ENCODE results near the gene MT1X.

MT1X gene

DNA sequence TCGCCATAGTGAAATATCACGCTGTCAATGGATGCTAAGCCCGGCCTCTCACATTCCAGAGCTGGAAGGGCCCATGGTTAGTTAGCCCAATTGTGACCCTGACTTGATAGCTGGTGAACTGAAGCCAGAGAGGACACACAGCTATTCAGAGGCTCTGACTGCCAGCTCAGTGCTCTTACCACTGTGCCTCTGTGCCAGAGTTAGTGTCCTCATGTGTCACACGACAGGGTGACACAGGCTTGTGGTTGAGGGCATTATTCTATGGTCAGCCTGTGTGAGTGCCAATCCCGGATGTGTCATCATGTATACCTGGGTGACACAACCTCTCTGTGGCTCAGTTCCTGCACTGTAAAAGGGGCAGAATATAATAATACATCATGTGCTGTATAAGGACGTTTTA is 2.5 kb upstream of the MT1X start:
- no peak for DNase-seq

DNA sequence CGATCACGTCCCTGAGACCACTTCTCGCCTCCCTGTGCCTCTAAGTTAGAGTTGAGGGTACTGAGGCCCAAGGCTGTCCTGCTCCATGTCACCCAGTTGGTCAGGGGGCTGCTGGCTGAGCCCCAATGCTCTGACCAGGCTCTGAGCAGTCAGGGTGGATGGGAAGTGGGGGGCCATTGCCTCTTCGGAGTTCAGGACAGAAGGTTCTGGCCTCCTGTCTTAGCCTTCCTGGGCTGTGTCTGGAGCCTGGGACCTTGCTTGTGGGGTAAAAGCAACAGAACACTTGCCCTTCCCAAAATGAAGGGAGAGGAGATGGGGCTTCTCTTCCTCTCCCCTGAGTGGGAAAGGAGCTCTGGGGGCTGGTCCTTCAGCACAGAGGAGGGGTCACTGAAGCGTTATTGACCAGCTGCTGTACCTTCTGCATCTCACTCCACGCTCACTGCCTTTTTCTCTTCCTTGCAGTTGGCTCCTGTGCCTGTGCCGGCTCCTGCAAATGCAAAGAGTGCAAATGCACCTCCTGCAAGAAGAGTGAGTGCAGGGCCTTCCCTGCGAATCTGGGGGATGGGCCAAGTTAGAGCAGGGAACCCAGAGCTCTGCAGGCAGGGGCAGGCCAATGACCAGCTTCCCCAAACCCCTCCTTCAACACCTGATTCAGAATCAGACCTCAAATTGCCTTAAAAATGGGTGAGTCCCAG is 580 bp downstream of the MT1X start:
- no peak for DNase-seq

- DNase-seq: no peak
Measured at GRCh38 chr16:56683424-56684172, 1.3 kb downstream of the MT1X start.

DNA sequence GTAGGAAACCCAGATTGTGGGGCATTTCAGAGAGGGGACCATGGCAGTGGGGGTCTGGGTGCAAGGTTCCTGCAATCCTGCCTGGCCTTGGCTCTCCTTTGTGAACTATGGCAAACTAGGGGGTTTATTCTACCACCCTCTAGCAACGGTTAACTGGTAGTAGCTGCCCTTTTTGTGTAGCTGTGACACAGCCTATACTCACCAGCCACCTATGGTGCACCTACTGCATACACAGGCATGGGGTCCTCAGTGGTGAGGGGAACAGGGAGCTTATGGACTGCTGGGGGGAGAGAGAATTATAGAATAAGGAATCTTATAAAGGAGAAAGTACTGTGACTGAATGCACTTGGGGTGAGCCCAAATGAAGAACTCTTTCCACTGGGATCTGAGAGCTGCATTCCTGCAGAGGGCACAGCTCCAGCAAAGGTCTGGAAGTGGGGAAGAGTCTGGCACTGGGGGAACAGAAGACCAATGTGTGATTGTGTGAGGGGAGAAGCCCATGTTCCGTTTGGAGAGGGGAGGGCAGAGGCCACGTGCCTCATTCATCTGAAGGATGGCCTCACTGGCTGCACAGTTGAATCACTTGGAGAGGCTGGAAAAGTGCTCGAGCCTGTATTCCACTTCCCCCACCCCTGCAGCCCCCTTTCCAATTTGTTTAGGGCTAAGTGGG is 2.1 kb downstream of the MT1X start:
- DNase-seq: no peak

GRCh38 chr16:56684926-56685590 is 2.8 kb downstream of the MT1X start:
- no peak for DNase-seq

DNA sequence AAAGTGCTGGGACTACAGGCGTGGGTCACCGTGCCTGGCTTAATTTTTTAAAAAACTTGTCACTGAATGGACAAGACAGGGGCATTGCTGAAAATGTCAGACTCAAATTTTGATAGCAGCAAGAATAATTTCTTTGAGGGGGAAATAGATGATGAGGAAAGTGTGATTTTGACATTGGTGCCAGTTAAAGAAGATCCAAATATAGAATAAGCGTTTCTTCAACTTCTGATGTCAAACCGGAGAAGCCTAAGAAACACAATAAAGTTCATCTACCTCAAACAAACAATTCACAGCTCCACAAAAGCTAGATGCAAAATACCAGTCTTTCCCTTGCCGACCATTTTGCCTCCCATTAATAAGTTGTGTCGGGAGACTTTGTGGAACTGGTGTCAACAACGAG is 4.5 kb downstream of the MT1X start:
- no peak for DNase-seq

- no peak for DNase-seq
Measured at GRCh38 chr16:56688762-56689161, 6.5 kb downstream of the MT1X start.

- DNase-seq: no peak
Measured at GRCh38 chr16:56689171-56689570, 6.9 kb downstream of the MT1X start.

DNA sequence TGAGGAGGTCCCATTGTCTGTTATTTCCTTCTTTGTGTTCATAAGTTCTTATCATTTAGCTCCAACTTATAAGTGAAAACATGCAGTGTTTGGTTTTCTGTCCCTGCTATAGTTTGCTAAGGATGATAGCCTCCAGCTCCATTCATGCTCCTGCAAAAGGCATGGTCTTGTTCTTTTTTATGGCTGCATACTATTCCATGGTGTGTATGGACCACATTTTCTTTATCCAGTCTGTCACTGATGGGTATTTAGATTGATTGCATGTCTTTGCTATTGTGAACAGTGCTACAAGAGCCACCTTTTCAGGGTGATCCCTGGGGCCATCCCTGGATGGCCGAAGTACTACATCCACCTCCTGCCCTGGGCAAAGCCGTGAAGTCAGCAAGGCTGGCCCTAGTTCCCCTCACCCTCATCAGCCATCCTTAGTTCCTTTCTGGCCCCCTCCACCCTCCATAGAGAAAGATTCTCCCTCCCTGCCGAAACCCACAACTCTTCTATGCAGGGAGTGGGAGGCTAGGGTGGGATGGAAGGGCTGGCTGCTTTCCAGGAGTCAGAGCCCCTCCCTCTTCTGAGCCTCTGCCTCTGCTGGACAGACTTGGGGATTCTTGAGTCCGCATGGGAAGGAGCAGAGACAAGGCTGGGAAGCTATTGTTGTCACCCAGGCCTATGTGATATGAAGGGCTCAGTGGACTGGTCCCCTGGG is 8.3 kb downstream of the MT1X start:
- DNase-seq: no peak

- DNase-seq: no peak
Measured at GRCh38 chr16:56691885-56692284, 9.6 kb downstream of the MT1X start.

GRCh38 chr16:56695246-56695645 is 13.0 kb downstream of the MT1X start:
- DNase-seq: no peak

GRCh38 chr16:56697456-56698155 is 15.3 kb downstream of the MT1X start:
- no peak for DNase-seq

DNA sequence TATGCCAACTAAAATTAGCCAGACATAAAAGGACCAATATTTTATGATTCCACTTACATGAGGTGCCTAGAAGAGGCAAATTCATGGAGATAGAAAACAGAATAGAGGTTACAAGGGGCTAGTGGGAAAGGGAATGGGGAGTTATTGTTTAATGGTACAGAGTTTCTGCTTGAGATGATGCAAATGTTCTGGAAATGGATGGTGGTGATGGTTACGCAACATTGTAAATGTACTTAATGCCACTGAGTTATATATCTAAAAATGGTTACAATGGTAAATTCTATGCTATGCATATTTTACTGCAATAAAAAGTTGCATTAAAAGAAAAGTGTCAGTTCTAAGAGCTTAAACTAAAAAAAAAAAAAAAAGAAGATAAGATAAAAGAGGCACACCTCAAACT is 17.9 kb downstream of the MT1X start:
- no peak for DNase-seq

GRCh38 chr16:56700631-56701030 is 18.4 kb downstream of the MT1X start:
- no peak for DNase-seq

GRCh38 chr16:56701534-56701933 is 19.3 kb downstream of the MT1X start:
- no peak for DNase-seq

- DNase-seq: no peak
Measured at GRCh38 chr16:56702836-56703235, 20.6 kb downstream of the MT1X start.

- DNase-seq: no peak
Measured at GRCh38 chr16:56708525-56709442, 26.5 kb downstream of the MT1X start.

- DNase-seq: no peak
Measured at GRCh38 chr16:56709443-56710040, 27.3 kb downstream of the MT1X start.

GRCh38 chr16:56710181-56710737 is 28.0 kb downstream of the MT1X start:
- DNase-seq: no peak

DNA sequence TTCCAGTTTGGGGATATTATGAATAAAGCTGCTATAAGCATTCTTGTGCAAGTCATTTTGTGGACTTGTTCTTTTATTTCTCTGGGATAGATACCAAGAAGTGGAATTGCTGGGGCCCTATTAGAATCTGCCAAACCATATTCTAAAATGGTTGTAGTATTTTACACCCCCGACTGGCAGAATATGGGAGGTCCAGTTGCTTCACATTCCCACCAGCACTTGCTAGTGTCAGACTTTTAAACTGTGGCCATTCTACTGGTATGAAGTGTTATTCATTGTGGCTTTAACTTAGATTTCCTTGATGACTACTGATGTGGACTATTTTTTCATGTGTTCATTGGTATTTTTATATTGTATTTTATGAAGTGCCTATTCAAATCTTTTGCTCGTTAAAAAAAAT is 29.6 kb downstream of the MT1X start:
- DNase-seq: no peak

All from activated CD4-positive, alpha-beta T cell treated with anti-CD3 and anti-CD28 coated beads, Interleukin-2, amount 50 U/mL, for 4 hours (primary cell).